Uterus (tissue), 2 donors: ENCODE measurements around the gene GLIS2.

Experiments
- POLR2A ChIP-seq, 2 donors: fragments of 450-650 bp; IDR thresholded peaks; one replicate each; pipeline ENCODE4 v1.6.1; 2016; ENCODE audit warnings: antibody characterized with exemption in 2 of 2, mild to moderate bottlenecking in 1 of 2, moderate library complexity in 1 of 2
- TF ChIP-seq, protein P1 (sequence below), 4 experiments: fragments of 200-600 bp in 2 of 4; fragments of 450-650 bp in 2 of 4; sonication (generic) in 2 of 4; IDR thresholded peaks; one replicate each; pipeline ENCODE4 v1.5.1; 2016 to 2019; ENCODE audit warnings: antibody characterized with exemption in 4 of 4, mild to moderate bottlenecking in 2 of 4, moderate library complexity in 1 of 4

DNA sequence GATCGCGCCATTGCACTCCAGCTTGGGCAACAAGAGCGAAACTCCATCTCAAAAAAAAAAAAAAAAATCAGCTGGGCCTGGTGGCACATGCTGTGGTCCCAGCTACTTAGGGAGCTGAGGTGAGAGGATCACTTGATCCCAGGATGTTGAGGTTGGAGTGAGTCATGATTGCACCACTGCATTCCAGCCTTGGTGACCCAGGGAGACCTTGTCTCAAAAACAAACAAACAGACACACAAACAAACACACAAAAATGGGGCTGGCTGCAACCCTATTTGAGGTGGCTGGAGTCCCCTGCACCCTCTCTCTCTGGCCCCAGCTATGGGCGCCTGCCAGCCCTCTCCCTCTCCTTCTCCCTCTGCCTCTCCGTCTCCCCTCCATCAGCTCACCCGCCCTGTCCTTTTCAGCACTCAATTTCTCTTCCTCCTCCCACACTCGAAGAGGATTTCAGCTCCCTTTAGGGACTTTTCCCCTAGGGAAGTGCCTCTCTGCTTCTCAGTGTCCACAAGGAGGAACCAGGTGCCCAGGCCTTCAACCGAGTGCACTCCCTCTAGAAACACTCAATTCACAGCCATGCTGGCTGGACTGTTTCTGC, 25.5 kb upstream of the GLIS2 start:
- TF ChIP-seq, protein P1, sequence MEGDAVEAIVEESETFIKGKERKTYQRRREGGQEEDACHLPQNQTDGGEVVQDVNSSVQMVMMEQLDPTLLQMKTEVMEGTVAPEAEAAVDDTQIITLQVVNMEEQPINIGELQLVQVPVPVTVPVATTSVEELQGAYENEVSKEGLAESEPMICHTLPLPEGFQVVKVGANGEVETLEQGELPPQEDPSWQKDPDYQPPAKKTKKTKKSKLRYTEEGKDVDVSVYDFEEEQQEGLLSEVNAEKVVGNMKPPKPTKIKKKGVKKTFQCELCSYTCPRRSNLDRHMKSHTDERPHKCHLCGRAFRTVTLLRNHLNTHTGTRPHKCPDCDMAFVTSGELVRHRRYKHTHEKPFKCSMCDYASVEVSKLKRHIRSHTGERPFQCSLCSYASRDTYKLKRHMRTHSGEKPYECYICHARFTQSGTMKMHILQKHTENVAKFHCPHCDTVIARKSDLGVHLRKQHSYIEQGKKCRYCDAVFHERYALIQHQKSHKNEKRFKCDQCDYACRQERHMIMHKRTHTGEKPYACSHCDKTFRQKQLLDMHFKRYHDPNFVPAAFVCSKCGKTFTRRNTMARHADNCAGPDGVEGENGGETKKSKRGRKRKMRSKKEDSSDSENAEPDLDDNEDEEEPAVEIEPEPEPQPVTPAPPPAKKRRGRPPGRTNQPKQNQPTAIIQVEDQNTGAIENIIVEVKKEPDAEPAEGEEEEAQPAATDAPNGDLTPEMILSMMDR (IDR thresholded peaks at IDR 0.05): peak in 1 of 4 experiments; percentile 33
- no peak for TF ChIP-seq POLR2A (IDR thresholded peaks at IDR 0.05)
